K562 (cell line): ENCODE results near the gene ZNF485. TPM values are rescaled to one million over a fixed set of nuclear protein-coding genes. Genes with fewer than 3 reads are reported as not detected.

Experiments
- BDP1 ChIP-seq: IDR thresholded peaks from 3 replicates; pipeline ENCODE4 v1.6.1; 2011; ENCODE audit not compliant: insufficient read length, insufficient read depth
- CCNT2 ChIP-seq: IDR thresholded peaks from 2 replicates; pipeline ENCODE4 v1.6.1; 2011; ENCODE audit warnings: borderline replicate concordance, low read depth, mild to moderate bottlenecking, moderate library complexity, mixed read lengths, low read length; ENCODE audit not compliant: insufficient read length; ENCODE audit errors: extremely low read depth
- EGR1 ChIP-seq: fragments of 450-650 bp; conservative IDR thresholded peaks from 2 replicates; pipeline ENCODE4 v1.6.1; 2017; ENCODE audit warnings: mild to moderate bottlenecking
- FOXK1 ChIP-seq: sonication (generic); formaldehyde crosslinking; IDR thresholded peaks from 2 replicates; pipeline ENCODE4 v1.8.0; 2022; ENCODE audit warnings: missing genetic modification reagents, mild to moderate bottlenecking, borderline replicate concordance
- GATA2 ChIP-seq: sonication (generic); formaldehyde crosslinking; IDR thresholded peaks from 2 replicates; pipeline ENCODE4 v1.4.0; 2020; ENCODE audit warnings: mild to moderate bottlenecking, missing genetic modification reagents
- HDAC8 ChIP-seq: fragments of 450-650 bp; IDR thresholded peaks from 2 replicates; pipeline ENCODE4 v1.6.1; 2016; ENCODE audit warnings: mild to moderate bottlenecking, missing genetic modification characterization, moderate library complexity, missing compliant biosample characterization
- KDM5B ChIP-seq: fragments of 200-600 bp; sonication (generic); IDR thresholded peaks from 2 replicates; pipeline ENCODE4 v1.6.1; 2012; ENCODE audit warnings: low read depth, mild to moderate bottlenecking, moderate library complexity, low read length, control low read depth, inconsistent platforms; ENCODE audit not compliant: insufficient replicate concordance
- KHSRP ChIP-seq: fragments of 450-650 bp; IDR thresholded peaks from 2 replicates; pipeline ENCODE4 v1.6.1; 2017
- NBN ChIP-seq: fragments of 450-650 bp; IDR thresholded peaks from 2 replicates; pipeline ENCODE4 v1.6.1; 2016; ENCODE audit warnings: low read depth, mild to moderate bottlenecking
- NCOA1 ChIP-seq: fragments of 450-650 bp; IDR thresholded peaks from 2 replicates; pipeline ENCODE4 v1.6.1; 2016; ENCODE audit warnings: low read depth
- NR3C1 ChIP-seq: sonication (generic); formaldehyde crosslinking; IDR thresholded peaks from 2 replicates; pipeline ENCODE4 v1.8.1; 2022; ENCODE audit warnings: missing genetic modification reagents
- OTX1 ChIP-seq: fragments of 450-650 bp; formaldehyde crosslinking; IDR thresholded peaks from 2 replicates; pipeline ENCODE4 v1.4.0; 2022; ENCODE audit warnings: mild to moderate bottlenecking
- PHB ChIP-seq: fragments of 250-450 bp; sonication (Bioruptor Pico); IDR thresholded peaks from 2 replicates; pipeline ENCODE4 v1.5.0; 2021
- PTBP1 ChIP-seq: fragments of 200-400 bp; formaldehyde crosslinking; IDR thresholded peaks from 2 replicates; pipeline ENCODE4 v1.6.1; 2017; ENCODE audit warnings: low read depth, low read length
- SMAD3 ChIP-seq: fragments of 450-650 bp; formaldehyde crosslinking; conservative IDR thresholded peaks from 2 replicates; pipeline ENCODE4 v1.4.0; 2020; ENCODE audit warnings: mild to moderate bottlenecking
- SMAD4 ChIP-seq: fragments of 250-450 bp; sonication (Bioruptor Pico); conservative IDR thresholded peaks from 2 replicates; pipeline ENCODE4 v1.8.0; 2021; ENCODE audit warnings: inconsistent platforms, mild to moderate bottlenecking, moderate library complexity
- SRF ChIP-seq, 2 experiments: fragments of 250-450, 450-650 bp in 1 of 2; sonication (Bioruptor Pico) in 1 of 2; sonication (generic) in 1 of 2; formaldehyde crosslinking; IDR thresholded peaks; 2 replicates each; pipeline versions ENCODE4 v1.5.0 to v1.5.1; 2020 to 2022; ENCODE audit warnings: mild to moderate bottlenecking in 1 of 2, missing genetic modification reagents in 1 of 2
- SRSF1 ChIP-seq: fragments of 200-400 bp; formaldehyde crosslinking; IDR thresholded peaks from 2 replicates; pipeline ENCODE4 v1.6.1; 2017; ENCODE audit warnings: mild to moderate bottlenecking, low read depth, low read length, moderate library complexity
- TAL1 ChIP-seq: fragments of 450-650 bp; IDR thresholded peaks from 2 replicates; pipeline ENCODE4 v1.6.1; 2016; ENCODE audit warnings: mild to moderate bottlenecking
- TBL1XR1 ChIP-seq, 2 experiments: IDR thresholded peaks; 2 replicates each; pipeline ENCODE4 v1.6.1; 2012; ENCODE audit warnings: improper control_type of control experiment in 2 of 2, low read length in 2 of 2, mild to moderate bottlenecking in 1 of 2
- TFE3 ChIP-seq: fragments of 450-650 bp; formaldehyde crosslinking; IDR thresholded peaks from 2 replicates; pipeline ENCODE4 v1.4.0; 2020; ENCODE audit warnings: mild to moderate bottlenecking, mixed read lengths
- WHSC1 ChIP-seq: IDR thresholded peaks from one replicate; pipeline ENCODE4 v1.6.1; 2012; ENCODE audit warnings: low read length, control low read depth, inconsistent platforms
- ZNF449 ChIP-seq: fragments of 250-450 bp; sonication (Bioruptor Pico); IDR thresholded peaks from 2 replicates; pipeline ENCODE4 v1.8.0; 2022; ENCODE audit warnings: moderate library complexity, mild to moderate bottlenecking, inconsistent platforms
- ZNF512 ChIP-seq: IDR thresholded peaks from 2 replicates; pipeline ENCODE4 v1.6.1; 2016; ENCODE audit warnings: missing genetic modification characterization, missing compliant biosample characterization
- ZNF707 ChIP-seq: fragments of 250-450 bp; sonication (Bioruptor Pico); conservative IDR thresholded peaks from 2 replicates; pipeline ENCODE4 v1.8.0; 2022; ENCODE audit warnings: inconsistent platforms, mild to moderate bottlenecking, moderate library complexity
- polyA plus RNA-seq, 8 experiments: library from polyadenylated mRNA; depleted of rRNA in 4 of 8; stranded (reverse) in 5 of 8; unstranded in 3 of 8; fragments of >200 nt; fragmentation: Nextera tagmentation in 2 of 8; fragmentation: Illumina TruSeq in 1 of 8; extraction: Ambion mirVana in 2 of 8; extraction: Trizol in 1 of 8; gene quantifications; 2 replicates each; pipeline versions ENCODE4 v1.2.1 to v1.2.3, GENCODE V29; 2011 to 2014; ENCODE audit warnings: inconsistent platforms in 1 of 8, missing spikeins in 1 of 8
- total RNA-seq, 7 experiments: library from RNA; depleted of rRNA in 6 of 7; stranded (reverse); fragments of >200 nt in 6 of 7; fragmentation: Illumina TruSeq in 2 of 7; extraction: Trizol in 2 of 7; gene quantifications; 2 replicates each; pipeline versions ENCODE4 v1.2.1 to v1.2.3, GENCODE V29; 2011 to 2021; ENCODE audit warnings: low replicate concordance in 1 of 7

Gene ZNF485
- total and polyA plus RNA-seq, 9 of the 15 experiments (the other 6 are each of a cell fraction or from before 2014, with no cell fraction given): 8.0 to 18.7 (median 11.9) TPM

GRCh38 chr10:43606323-43607198 is at the start of gene ZNF485 (continued):
- no peak for TF ChIP-seq ZNF449 (CRISPR knock-in tag)
- peak; percentile 79 for TF ChIP-seq NR3C1
- no peak for TF ChIP-seq WHSC1
- TF ChIP-seq CCNT2: no peak
- no peak for TF ChIP-seq PTBP1
- TF ChIP-seq SMAD3 (CRISPR knock-in tag): no peak
- TF ChIP-seq SRF (CRISPR knock-in tag; IDR thresholded peaks at IDR 0.05): no peak
- TF ChIP-seq KDM5B: peak; percentile 88
- no peak for TF ChIP-seq ZNF707 (CRISPR knock-in tag)
- TF ChIP-seq BDP1: no peak
- TF ChIP-seq GATA2 (CRISPR knock-in tag): no peak
- peak in 1 of 2 experiments; percentile 45; a peak in 1 of 4 replicates for TF ChIP-seq TBL1XR1 (IDR thresholded peaks at IDR 0.05; ENCODE audit: low read length in 2 of 2)
- TF ChIP-seq ZNF512 (tag): no peak
- TF ChIP-seq PHB: no peak
- TF ChIP-seq HDAC8 (tag): no peak
- TF ChIP-seq SMAD4: no peak
- no peak for TF ChIP-seq TFE3 (CRISPR knock-in tag)
- no peak for TF ChIP-seq TAL1
- no peak for TF ChIP-seq KHSRP
- TF ChIP-seq OTX1 (CRISPR knock-in tag): no peak
- TF ChIP-seq SRSF1: 0 out of 2 replicates have a peak, but pooled peaks have one; percentile 65
- TF ChIP-seq NCOA1: peak; percentile 12; the same call in 1 of the 2 replicates
- TF ChIP-seq EGR1: no peak
- TF ChIP-seq NBN: no peak
- no peak for TF ChIP-seq FOXK1 (CRISPR knock-in tag)
